GM19193 (cell line): ENCODE measurements around the gene GGT7.

Experiments used
- POLR2A ChIP-seq: IDR thresholded peaks from 4 replicates; pipeline ENCODE4 v1.6.1; 2011; ENCODE audit not compliant: insufficient read depth, insufficient read length; ENCODE audit errors: extremely low read depth

The GGT7 gene

GRCh38 chr20:34864216-34864615 lies 8.4 kb downstream of the GGT7 start:
- TF ChIP-seq POLR2A: no peak

GRCh38 chr20:34863421-34863965 lies 9.2 kb downstream of the GGT7 start:
- TF ChIP-seq POLR2A: no peak

DNA sequence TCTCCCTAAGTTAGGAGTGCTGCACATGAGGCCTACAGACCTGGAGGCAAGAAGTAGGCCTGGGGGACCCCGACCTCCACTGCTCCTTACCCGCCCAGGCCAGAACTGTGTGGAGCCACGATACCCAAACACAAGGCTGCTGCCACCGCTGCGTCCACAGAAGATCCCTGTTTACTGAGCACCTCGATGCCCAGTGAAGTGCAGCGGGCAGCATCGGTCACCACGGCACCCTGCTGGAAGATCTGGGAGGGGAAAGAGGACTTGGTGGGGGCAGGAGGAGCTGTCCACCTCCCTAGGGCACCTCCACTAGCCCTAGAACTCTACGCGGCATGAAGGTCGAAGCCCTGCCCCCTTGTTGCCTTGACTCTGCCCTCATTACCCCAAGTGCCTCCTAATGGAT lies 9.9 kb downstream of the GGT7 start:
- TF ChIP-seq POLR2A: no peak

GRCh38 chr20:34861386-34862084 lies 11.1 kb downstream of the GGT7 start:
- no peak for TF ChIP-seq POLR2A

- no peak for TF ChIP-seq POLR2A
Measured at GRCh38 chr20:34859826-34860545, 12.7 kb downstream of the GGT7 start.

DNA sequence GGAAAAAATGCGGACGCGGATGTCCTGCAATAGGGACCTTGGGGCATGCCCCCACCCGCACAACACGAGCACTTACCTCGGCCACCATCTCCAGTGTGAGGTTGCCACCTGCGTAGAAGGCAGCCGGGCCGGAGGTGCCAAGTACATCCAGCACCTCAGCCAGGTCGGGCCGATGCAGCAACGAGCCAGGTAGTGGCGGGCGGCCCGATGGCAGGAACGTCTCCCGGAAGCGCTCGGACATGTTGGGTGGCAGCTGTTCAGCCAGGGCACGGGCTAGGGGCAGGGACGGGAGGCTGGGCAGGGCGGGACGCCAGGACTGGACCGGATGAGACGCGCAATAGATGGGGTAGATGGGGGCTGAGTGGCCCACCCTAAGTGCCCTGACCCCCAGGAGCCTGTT lies 13.3 kb downstream of the GGT7 start:
- TF ChIP-seq POLR2A: no peak

DNA sequence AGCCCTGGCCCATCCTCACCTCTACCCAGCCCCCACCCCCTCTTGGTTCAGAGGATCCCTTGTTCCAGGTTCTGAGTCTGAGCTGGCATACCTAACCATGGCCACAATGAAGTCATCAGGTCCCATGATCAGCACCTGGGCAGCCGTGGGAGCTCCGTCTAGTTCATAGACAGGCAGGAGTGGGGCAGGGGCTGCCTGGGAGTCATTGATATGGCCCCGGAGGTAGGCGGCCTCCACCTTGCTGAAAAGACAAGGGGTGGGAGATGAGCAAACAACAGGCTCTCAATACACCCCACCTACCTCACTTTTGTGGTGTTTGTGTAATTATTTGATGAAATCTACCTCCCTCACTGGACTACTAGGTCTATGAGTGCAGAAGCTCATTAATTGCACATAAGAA lies 20.4 kb downstream of the GGT7 start:
- TF ChIP-seq POLR2A: no peak

GRCh38 chr20:34850969-34851368 lies 21.7 kb downstream of the GGT7 start:
- TF ChIP-seq POLR2A: no peak

GRCh38 chr20:34849778-34850177 lies 22.9 kb downstream of the GGT7 start:
- TF ChIP-seq POLR2A: no peak

DNA sequence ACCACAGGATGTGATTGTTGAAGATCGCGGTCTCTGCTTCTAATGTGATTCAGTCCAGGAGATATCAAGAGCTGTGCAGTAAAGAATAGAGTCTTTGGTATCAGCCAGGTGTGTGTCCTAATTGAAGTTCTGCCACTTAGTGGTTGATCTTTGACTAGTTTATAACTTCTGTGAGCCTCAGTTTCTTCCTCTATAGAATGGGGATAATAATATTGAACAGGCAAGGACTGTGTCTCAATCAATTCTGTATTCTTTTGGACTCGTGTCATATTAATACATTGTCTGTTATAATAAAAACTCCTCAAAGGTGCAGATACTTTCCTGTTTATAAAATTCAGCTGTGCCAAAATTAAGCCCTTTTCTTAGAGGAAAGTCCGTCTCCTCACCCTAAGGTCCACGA lies 24.1 kb downstream of the GGT7 start:
- no peak for TF ChIP-seq POLR2A

GRCh38 chr20:34843421-34843820 lies 29.2 kb downstream of the GGT7 start:
- no peak for TF ChIP-seq POLR2A

DNA sequence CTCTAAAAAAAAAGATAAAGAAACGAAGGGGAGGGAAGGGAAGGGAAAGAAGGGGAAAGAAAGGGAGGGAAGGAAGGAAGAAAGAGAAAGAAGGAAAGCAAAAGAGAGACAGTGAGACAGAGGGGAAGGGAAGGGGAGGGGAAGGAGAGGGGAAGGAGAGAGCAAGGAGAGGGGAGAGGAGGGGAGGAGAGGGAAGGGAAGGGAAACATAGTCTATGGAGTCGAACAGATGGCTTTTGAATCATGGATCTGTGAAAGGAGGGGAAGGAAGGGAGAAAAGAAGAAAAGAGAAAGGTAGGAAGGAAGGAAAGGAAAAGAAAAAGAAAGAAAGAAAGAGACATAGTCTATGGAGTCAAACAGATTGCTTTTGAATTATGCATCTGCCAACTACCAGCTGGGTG lies 30.5 kb downstream of the GGT7 start:
- no peak for TF ChIP-seq POLR2A

- TF ChIP-seq POLR2A: no peak
Measured at GRCh38 chr20:34834459-34834893, 38.2 kb downstream of the GGT7 start.

- no peak for TF ChIP-seq POLR2A
Measured at GRCh38 chr20:34831936-34832335, 40.7 kb downstream of the GGT7 start.

GRCh38 chr20:34829191-34829590 lies 43.5 kb downstream of the GGT7 start:
- no peak for TF ChIP-seq POLR2A
